Measurements from ENCODE around the gene RCOR3.
"Not testable (repeated sequence)": the region's sequence is repeated elsewhere in the genome, so short reads cannot be mapped to it uniquely, and the experiment has no call there.

The RCOR3 gene

DNA sequence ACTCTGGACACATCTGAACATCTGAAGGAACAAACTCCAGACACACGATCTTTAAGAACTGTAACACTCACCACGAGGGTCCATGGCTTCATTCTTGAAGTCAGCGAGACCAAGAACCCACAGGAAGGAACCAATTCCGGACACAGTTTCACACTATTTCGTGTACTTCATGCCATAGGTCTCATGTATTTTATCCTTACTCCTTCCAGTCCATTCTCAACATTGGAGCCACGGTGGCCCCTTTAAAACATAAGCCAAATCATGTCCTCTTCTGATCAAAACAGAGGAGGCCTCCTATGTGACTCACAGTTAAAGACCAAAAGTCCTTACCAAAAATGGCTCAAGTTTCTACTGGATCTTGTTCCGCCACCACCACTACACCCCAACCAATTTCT is 29.8 kb upstream of the RCOR3 start:
- TF ChIP-seq ZFX (IDR thresholded peaks at IDR 0.05) (no peak), CTCF (conservative IDR thresholded peaks at IDR 0.05) (no peak)

GRCh38 chr1:211231873-211232272 is 27.3 kb upstream of the RCOR3 start:
- no peak overlapping the region for H3K27ac ChIP-seq
- no peak for TF ChIP-seq ZFX (IDR thresholded peaks at IDR 0.05)
- no peak for TF ChIP-seq CTCF (conservative IDR thresholded peaks at IDR 0.05)

More for the DNA sequence above, 29.8 kb upstream of the RCOR3 start:
- H3K27ac ChIP-seq: no peak overlapping the region

- no peak for TF ChIP-seq CTCF (conservative IDR thresholded peaks at IDR 0.05)
- TF ChIP-seq ZFX (IDR thresholded peaks at IDR 0.05): no peak
- no peak overlapping the region for H3K27ac ChIP-seq
Measured at GRCh38 chr1:211236633-211237320, 22.4 kb upstream of the RCOR3 start.

- no peak for TF ChIP-seq CTCF (conservative IDR thresholded peaks at IDR 0.05)
- TF ChIP-seq ZFX (IDR thresholded peaks at IDR 0.05): no peak
- no peak overlapping the region for H3K27ac ChIP-seq
Measured at GRCh38 chr1:211237579-211237978, 21.6 kb upstream of the RCOR3 start.

DNA sequence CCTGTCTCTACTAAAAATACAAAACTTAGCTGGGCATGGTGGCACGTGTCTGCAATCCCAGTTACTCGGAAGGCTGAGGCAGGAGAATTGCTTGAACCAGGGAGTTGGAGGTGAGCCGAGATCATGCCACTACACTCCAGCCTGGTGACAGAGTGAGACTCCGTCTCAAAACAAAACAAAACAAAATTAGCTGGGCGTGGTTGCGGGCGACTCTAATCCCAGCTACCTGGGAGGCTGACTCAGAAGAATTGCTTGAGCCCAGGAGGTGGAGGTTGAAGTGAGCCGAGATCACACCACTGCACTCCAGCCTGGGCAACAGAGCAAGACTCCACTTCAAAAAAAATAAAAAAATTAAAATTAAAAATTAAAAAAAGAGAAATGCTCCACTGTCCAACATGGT is 18.6 kb upstream of the RCOR3 start:
- not testable (repeated sequence) for H3K27ac ChIP-seq

DNA sequence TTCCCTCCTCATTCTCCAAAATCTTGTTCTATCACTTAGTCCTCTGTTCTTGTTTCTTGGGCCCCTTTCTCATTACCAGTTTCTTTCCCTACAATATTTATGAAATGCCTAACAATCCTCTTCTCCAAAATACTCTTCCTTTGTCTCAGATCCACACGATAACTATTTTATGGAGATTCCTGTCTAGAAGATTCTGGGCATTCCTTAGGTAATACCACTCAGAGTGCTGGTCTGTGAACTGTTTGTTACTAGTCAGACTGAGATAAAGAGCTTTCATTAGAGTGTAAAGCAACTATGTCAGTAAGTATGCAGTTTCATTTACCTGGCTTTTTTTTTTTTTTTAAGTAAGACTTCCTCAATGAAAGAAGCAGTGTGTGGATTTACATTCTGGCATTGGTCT is 18.1 kb upstream of the RCOR3 start:
- TF ChIP-seq CTCF (conservative IDR thresholded peaks at IDR 0.05) (no peak), ZFX (IDR thresholded peaks at IDR 0.05) (no peak)

GRCh38 chr1:211243639-211244038 is 15.5 kb upstream of the RCOR3 start:
- H3K27ac ChIP-seq: not testable (repeated sequence)

More for the DNA sequence above, 18.1 kb upstream of the RCOR3 start:
- no peak overlapping the region for H3K27ac ChIP-seq

GRCh38 chr1:211246583-211246982 is 12.6 kb upstream of the RCOR3 start:
- H3K27ac ChIP-seq: not testable (repeated sequence)

- TF ChIP-seq ZFX (IDR thresholded peaks at IDR 0.05) (no peak), CTCF (conservative IDR thresholded peaks at IDR 0.05) (no peak)
- H3K27ac ChIP-seq: no peak overlapping the region
Measured at GRCh38 chr1:211247921-211248320, 11.2 kb upstream of the RCOR3 start.

GRCh38 chr1:211249611-211250010 is 9.6 kb upstream of the RCOR3 start:
- not testable (repeated sequence) for H3K27ac ChIP-seq

Data from C4-2B (cell line).